SHP77 treated with DMSO at 0.1 percent for 48 hours (cell line): ENCODE results near the gene C1R.
"Not testable (repeated sequence)": the region's sequence is repeated elsewhere in the genome, so short reads cannot be mapped to it uniquely, and the experiment has no call there.

ENCODE experiments used
- DNase-seq: peaks from one replicate; lab custom pipeline; 2025; lab: John Stamatoyannopoulos, UW

The C1R gene

DNA sequence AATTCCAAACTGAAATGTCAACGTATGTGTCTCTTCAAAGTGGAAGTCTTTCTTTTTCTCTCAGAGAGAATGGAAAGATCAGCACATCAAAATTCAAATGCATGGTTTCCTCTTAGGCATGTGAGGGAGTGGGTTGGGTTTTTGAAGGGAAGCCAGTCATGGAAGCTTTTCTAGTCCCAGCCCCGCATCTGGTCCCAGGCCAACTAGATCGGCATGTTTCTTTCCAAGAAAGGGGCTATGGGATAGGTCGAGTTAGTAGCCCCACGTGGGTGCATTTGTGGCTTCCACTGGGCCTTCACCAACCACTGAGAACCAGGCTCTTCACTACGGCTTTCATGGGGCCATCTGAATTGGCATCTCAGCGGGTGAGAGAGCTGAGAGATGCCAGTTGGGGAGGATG, 25.1 kb downstream of the C1R start:
- DNase-seq = no peak

- no peak for DNase-seq
Observed at GRCh38 chr12:7066596-7066995, 25.6 kb downstream of the C1R start.

- no peak for DNase-seq
Observed at GRCh38 chr12:7065073-7065623, 27.1 kb downstream of the C1R start.

- no peak for DNase-seq
Observed at GRCh38 chr12:7064516-7064915, 27.7 kb downstream of the C1R start.

DNA sequence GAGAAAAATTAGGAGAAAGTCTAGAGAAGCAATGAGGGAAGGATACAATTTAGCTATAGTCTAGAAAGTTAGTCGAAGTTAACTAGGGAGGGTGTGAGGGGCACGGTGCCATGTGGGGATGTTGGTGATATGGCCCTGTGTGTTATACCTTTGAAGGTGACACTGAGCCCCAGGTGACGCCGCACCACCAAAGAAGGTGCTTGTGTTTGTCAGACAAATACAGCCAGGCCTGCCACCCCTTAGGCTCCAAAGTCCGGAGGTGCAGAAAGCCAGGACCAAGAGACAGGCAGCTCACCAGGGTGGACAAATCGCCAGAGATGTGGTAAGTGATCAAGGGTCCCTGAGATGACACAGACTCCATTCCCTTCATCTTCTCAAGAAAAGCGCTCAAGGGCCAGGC, 30.6 kb downstream of the C1R start:
- no peak for DNase-seq

DNA sequence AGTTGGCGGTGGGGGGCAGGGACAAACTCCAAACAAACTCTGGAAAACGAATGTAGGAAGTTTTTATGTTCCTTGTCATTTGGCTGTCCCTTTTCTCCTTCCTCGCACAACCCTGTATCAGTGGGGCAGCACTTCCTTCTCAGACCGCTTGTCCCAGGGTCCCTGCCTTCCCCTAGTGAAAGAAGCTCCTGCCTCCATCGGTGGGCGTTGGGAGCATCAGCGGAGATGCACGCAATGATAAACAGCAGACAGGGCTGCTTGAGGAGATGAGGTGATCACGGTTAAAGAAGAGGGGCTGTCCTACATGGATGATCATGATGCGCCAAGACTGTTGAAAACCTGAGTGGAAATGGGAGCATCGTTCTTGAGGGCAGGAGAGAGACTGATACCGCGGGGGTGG, 31.1 kb downstream of the C1R start:
- no peak for DNase-seq

- DNase-seq = no peak
Observed at GRCh38 chr12:7060353-7060954, 31.8 kb downstream of the C1R start, which contains the start of gene C1S. Gene C1S (plus strand): TSS chr12:7060718. CDS start chr12:7061913, 1,195 bp downstream.

GRCh38 chr12:7059780-7060179, 32.5 kb downstream of the C1R start:
- DNase-seq = no peak

GRCh38 chr12:7058850-7059395, 33.3 kb downstream of the C1R start:
- no peak for DNase-seq

GRCh38 chr12:7058163-7058845, 33.9 kb downstream of the C1R start:
- no peak for DNase-seq

GRCh38 chr12:7055736-7056135, 36.5 kb downstream of the C1R start:
- not testable (repeated sequence) for DNase-seq

DNA sequence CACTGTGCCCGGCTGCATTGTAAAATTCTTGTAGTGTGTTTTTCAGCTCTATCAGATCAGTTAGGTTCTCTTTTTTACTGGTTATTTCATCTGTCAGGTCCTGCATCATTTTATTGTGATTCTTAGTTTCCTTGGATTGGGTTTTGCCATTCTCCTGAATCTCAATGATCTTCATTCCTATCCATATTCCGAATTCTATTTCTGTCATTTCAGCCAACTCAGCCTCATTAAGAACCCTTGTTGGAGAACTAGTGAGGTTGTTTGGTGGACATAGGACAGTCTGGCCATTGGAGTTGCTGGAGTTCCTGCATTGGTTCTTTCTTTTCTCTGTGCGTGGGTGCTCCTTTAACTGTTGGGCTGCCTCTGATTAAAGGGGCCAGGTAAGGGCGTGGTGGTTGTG, 37.3 kb downstream of the C1R start:
- no peak for DNase-seq

- DNase-seq = not testable (repeated sequence)
Observed at GRCh38 chr12:7049973-7050372, 42.3 kb downstream of the C1R start.

DNA sequence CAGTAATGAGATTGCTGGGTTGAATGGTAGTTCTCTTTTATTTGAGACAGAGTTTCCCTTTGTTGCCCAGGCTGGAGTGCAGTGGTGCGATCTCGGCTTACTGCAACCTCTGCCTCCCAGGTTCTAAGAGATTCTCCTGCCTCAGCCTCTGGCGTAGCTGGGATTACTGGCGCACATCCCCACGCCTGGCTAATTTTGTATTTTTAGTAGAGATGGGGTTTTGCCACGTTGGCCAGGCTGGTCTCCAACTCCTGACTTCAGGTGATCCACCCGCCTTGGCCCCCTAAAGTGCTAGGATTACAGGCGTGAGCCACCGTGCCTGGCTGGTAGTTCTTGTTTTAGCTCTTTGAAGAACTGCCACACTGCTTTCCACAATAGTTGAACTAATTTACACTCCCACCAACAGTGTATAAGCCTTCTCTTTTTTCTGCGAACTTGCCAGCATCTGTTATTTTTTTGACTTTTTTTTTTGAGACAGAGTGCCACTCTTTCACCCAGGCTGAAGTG, 42.7 kb downstream of the C1R start:
- not testable (repeated sequence) for DNase-seq

DNA sequence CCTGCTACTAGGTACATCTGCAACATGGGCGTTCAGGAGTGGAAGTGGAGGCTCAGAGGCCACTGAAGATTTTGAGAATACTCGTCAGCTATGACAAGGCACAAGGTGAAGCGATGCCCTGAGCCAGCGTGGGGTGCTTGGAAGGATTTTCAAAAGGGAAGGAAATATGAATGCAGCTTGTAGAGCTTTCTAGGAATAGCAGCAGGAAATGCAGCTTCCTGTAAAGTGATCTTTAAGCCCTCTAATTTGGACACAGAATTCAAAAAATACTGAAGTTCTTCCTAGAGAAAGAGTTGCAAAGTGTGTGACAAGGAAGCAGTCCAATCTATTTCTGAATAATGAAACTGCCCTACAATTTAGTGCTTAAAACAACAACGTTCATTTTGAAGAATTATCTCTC, 44.9 kb downstream of the C1R start:
- no peak for DNase-seq

DNA sequence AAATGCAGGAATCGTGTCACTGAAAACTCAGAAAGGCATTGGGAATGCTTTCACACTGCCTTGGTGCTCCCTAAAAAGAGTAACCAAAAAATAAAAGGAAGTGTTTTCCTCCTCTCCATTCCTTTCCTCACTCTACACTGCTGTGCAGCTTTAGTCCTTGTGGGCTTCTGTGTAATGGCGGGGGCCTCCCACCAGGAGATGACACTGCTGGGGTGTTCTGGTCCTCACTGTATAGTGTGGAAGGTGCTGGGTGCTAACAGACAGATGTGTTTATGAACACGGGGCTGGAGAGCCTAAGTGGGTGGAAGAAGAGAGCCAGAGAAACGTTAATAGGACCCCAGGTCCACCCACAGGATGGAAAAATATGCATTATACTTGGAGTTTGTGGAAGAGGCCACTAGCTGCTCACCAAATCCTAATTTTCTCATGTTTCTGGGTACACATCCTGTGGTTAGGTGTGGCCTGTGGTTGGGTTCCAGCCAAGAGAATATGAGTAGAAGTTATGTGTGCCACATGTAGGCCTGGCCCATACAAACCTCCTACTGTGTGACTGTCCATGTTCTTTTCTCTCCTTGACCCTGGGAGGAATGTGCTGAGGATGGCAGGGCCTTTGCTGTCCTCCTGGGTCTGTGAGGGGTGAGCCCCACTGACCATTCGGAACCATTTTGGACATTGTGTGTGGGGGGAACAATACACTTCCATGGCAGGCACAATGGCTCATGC, 45.7 kb downstream of the C1R start:
- DNase-seq = no peak

DNA sequence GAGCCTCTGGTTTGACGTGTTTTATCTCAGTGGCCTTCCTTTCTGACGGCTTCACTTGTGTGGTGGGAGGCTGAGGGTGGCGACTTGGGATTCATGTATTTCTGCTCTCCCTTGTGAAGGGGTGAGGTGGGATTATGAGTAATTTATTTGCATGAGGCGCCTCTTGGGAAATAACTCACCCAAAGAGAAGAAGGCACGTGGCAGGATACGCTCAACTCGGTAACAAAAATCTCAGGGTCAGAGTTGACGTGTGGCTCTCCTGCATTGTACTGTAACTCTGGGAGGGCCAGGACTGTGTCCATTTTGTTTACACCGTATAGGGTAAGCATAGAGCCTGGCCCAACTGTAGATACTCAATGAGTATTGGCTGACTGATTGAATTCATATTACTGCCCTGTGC, 46.3 kb downstream of the C1R start:
- no peak for DNase-seq

DNA sequence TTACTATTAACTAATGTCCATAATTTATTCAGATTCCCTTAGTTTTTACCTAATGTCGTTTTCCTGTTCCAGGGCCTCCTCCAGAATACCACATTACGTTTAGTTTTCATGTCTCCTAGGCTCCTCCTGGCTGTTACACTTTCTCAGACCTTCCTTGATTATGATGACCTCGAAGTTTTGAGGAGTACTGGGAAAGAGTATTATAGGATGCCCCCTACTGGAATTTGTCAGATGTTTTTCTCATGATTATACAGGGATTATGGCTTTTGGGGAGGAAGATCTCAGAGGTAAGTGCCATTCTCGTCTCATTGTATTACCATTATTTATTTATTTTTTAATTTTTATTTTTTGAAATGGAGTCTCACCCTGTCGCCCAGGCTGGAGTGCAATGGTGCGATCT, 49.4 kb downstream of the C1R start:
- no peak for DNase-seq

- no peak for DNase-seq
Observed at GRCh38 chr12:7039403-7039802, 52.8 kb downstream of the C1R start.

DNA sequence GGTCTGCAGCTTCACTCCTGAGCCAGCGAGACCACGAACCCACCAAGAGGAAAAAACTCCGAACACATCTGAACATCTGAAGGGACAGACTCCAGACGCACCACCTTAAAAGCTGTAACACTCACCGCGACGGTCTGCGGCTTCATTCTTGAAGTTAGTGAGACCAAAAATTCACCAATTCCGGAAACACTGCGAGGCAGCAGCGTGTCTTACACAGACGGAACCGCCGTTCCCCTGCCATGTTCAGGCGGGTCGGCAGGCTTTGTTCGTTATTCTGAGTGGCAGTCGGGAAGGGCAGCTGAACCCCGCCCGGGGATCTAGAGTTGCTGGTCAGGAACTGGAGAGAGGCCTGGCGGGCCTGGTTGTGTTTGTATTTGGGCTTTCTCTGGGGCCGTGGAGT, 53.7 kb downstream of the C1R start:
- no peak for DNase-seq

DNA sequence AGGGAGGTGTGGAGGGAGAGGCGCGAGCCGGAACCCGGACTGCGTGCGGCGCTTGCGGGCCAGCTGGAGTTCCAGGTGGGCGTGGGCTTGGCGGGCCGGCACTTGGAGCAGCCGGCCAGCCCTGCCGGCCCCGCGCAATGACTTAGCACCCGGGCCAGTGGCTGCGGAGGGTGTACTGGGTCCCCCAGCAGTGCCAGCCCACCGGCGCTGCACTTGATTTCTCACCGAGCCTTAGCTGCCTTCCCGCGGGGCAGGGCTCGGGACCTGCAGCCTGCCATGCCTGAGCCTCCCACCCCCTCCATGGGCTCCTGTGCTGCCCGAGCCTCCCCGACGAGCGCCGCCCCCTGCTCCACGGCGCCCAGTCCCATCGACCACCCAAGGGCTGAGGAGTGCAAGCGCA, 54.8 kb downstream of the C1R start:
- DNase-seq = not testable (repeated sequence)

DNA sequence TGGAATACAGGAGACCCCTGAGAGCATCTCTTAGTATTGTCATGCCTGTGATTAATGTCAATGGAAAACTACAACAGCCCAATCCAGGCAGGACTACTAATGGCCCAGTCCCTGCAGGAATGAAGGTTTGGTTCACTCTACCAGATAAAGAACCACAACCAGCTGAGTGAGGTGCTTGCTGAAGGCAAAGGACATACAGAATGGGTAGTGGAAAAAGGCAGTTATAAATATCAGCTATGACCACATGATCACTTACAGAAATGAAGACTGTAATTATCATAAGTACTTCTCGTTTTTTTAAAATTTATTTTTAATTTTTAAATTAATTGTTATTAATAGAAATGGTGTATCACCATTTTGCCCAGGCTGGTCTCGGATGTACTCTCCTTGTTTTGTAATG, 56.8 kb downstream of the C1R start:
- no peak for DNase-seq

GRCh38 chr12:7034464-7034863, 57.8 kb downstream of the C1R start:
- DNase-seq = no peak
